GM12875 (cell line): ENCODE measurements around the gene HLA-C.

Experiments
- H3K4me3 ChIP-seq: one replicate; pipeline ENCODE4 v1.5.1; 2011; ENCODE audit warnings: low read depth, low read length, control low read depth
- TF ChIP-seq, protein P1 (sequence below): IDR thresholded peaks from 2 replicates; pipeline ENCODE4 v1.5.1; 2011; ENCODE audit warnings: low read depth, mild to moderate bottlenecking, control low read depth, inconsistent platforms, low read length, moderate library complexity, borderline replicate concordance; ENCODE audit not compliant: insufficient read depth

HLA-C gene

DNA sequence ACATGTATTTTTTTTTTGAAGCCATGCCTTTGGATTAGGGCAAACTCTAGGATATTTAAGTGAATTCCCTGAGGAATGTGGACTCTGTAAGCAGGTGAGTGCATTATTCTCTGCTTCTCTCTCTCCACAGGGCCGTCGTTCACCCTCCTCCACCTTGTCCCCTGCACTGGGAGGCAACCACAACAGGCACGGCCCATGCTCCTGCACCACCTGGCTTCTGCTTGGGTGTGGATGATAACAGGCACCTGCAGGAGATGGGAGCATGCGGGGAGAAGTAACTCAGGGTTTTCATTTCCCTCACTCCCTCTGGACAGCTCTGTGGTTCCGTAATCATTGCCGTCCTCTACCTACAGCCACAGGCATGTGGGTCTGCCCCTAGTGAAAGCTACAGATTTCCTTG lies 43.4 kb downstream of the HLA-C start:
- TF ChIP-seq, protein P1, sequence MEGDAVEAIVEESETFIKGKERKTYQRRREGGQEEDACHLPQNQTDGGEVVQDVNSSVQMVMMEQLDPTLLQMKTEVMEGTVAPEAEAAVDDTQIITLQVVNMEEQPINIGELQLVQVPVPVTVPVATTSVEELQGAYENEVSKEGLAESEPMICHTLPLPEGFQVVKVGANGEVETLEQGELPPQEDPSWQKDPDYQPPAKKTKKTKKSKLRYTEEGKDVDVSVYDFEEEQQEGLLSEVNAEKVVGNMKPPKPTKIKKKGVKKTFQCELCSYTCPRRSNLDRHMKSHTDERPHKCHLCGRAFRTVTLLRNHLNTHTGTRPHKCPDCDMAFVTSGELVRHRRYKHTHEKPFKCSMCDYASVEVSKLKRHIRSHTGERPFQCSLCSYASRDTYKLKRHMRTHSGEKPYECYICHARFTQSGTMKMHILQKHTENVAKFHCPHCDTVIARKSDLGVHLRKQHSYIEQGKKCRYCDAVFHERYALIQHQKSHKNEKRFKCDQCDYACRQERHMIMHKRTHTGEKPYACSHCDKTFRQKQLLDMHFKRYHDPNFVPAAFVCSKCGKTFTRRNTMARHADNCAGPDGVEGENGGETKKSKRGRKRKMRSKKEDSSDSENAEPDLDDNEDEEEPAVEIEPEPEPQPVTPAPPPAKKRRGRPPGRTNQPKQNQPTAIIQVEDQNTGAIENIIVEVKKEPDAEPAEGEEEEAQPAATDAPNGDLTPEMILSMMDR: no peak
- H3K4me3 ChIP-seq: no peak overlapping the region

DNA sequence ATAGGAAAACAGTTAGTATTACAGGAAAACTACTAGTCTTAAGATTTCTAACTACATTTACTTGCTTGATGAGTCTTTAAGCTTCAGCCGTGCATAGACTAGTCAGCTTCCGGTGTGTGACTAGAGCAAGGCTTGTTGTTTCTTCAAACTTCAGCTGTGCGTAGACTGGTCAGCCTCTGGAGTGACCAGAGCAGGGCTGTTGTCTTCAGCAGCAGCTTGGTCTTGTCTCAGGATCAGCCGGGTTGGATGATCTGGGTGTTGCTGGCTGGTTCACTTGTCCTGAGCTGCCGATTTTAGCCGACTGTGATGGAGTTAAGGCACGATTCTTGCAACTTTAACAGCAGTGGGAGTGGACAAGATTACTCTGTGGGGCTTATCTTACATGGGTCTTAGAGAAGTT lies 44.7 kb downstream of the HLA-C start:
- TF ChIP-seq, protein P1: no peak
- H3K4me3 ChIP-seq: no peak overlapping the region

DNA sequence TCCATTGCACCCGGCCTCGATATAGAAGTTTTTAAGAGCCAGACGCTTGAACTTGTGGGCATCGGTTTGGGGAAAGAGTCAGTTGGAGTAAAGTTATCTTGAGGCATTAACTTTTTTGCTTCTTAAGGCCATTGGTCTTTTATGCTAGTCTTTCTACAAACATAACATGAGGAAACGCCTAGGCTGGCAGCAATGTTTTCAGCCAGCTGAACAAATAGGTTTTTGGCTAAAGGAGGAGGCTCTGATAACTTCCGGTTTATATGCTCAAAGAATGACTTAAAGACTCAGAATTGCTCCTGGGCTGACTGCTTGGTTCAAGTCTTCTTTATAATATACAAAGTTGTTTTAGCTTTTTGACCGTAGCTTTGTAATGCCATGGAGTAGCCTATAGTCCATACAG lies 46.2 kb downstream of the HLA-C start:
- TF ChIP-seq, protein P1: no peak
- H3K4me3 ChIP-seq: no peak overlapping the region

DNA sequence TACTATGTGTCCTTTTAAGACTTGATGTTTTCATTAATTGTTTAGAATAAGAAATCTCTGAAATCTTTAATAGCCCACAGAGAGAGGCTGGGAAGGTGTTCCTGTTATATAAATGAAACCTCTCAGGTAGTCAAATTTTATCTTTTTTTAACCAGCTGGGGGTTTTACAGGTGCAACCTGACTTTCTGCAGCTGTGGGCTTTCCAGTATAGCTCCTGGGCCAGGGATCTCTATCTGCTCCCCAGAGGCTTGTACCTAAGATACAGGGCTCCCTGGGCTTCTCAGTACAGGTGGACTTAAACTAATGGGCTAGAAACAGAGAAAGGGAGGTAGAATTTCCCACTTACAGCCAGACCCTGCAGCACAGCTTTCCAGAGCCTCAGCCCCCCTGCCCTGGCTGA lies 49.4 kb downstream of the HLA-C start:
- TF ChIP-seq, protein P1: no peak
- H3K4me3 ChIP-seq: no peak overlapping the region
